H1 (cell line): ENCODE results near the gene DDA1. TPM values are rescaled to one million over a fixed set of nuclear protein-coding genes. Genes with fewer than 3 reads are reported as not detected.
A peak's percentile ranks its signal among the peaks of the same experiment; 100 is the strongest.

Experiments used
- CTCF ChIA-PET: fragments of 300-600 bp; sonication (Branson Sonifier 250); formaldehyde crosslinking; loops from one replicate; lab custom pipeline; 2021; ENCODE audit not compliant: partially characterized antibody; lab: Charles Lee
- POLR2A ChIA-PET: fragments of 300-600 bp; sonication (Branson Sonifier 250); formaldehyde crosslinking; loops from one replicate; lab custom pipeline; 2021; ENCODE audit warnings: inconsistent platforms; ENCODE audit not compliant: partially characterized antibody; lab: Charles Lee
- DNase-seq, 2 experiments: peaks; one replicate each; pipeline versions ENCODE4 v3.0.0 to v3.0.0-alpha.2; 2010 to 2022; ENCODE audit warnings: low spot score in 2 of 2, low read depth in 1 of 2, mixed read lengths in 1 of 2
- FAIRE-seq: peaks from 2 replicates; lab custom pipeline; 2011; peaks lifted over from hg19 to GRCh38; lab: Jason Lieb, UNC
- H2AFZ ChIP-seq: 2 replicates; pipeline ENCODE4 v1.8.1; 2012; ENCODE audit warnings: low read length, inconsistent platforms
- H2AK5ac ChIP-seq: 2 replicates; pipeline ENCODE4 v1.6.1; 2013; ENCODE audit warnings: low read depth, low read length
- H2BK120ac ChIP-seq: replicated peaks from 2 replicates; pipeline ENCODE3; 2013; ENCODE audit warnings: low read depth, low read length, inconsistent platforms
- H2BK12ac ChIP-seq: 2 replicates; pipeline ENCODE4 v1.6.1; 2013; ENCODE audit warnings: low read depth, low read length
- H2BK15ac ChIP-seq: 2 replicates; pipeline ENCODE4 v1.6.1; 2013; ENCODE audit warnings: low read length
- H2BK20ac ChIP-seq: 2 replicates; pipeline ENCODE4 v1.6.1; 2013; ENCODE audit warnings: low read length
- H2BK5ac ChIP-seq: 2 replicates; pipeline ENCODE4 v1.6.1; 2013; ENCODE audit warnings: low read depth, low read length
- H3K14ac ChIP-seq: 2 replicates; pipeline ENCODE4 v1.6.1; 2013; ENCODE audit warnings: inconsistent platforms; ENCODE audit not compliant: insufficient read length
- H3K18ac ChIP-seq: 2 replicates; pipeline ENCODE4 v1.6.1; 2013; ENCODE audit warnings: low read length; ENCODE audit errors: extremely low read depth
- H3K23ac ChIP-seq: 2 replicates; pipeline ENCODE4 v1.6.1; 2013; ENCODE audit warnings: inconsistent platforms; ENCODE audit not compliant: insufficient read length
- H3K23me2 ChIP-seq: 2 replicates; pipeline ENCODE4 v1.6.1; 2013; ENCODE audit warnings: low read depth, low read length
- H3K27ac ChIP-seq: 2 replicates; pipeline ENCODE4 v1.6.1; 2011; ENCODE audit warnings: low read depth, low read length, inconsistent platforms
- H3K27me3 ChIP-seq, 4 experiments: replicated peaks in 1 of 4; 1 replicate in 1 of 4; 2 replicates in 3 of 4; pipeline versions ENCODE4 v1.6.1 to v1.8.1; 2011 to 2013; ENCODE audit warnings: low read length in 3 of 4, mild to moderate bottlenecking in 3 of 4, inconsistent platforms in 2 of 4, mixed read lengths in 2 of 4, moderate library complexity in 1 of 4; ENCODE audit not compliant: control insufficient read depth in 3 of 4, insufficient read depth in 3 of 4; ENCODE audit errors: extremely low read depth in 1 of 4
- H3K36me3 ChIP-seq, 4 experiments: 2 replicates each; pipeline versions ENCODE4 v1.6.1 to v1.8.1; 2011 to 2013; ENCODE audit warnings: mild to moderate bottlenecking in 4 of 4, low read length in 3 of 4, moderate library complexity in 2 of 4, control low read depth in 1 of 4, inconsistent platforms in 1 of 4; ENCODE audit not compliant: insufficient read depth in 4 of 4, control insufficient read depth in 2 of 4
- H3K4ac ChIP-seq: replicated peaks from 2 replicates; pipeline ENCODE3; 2013; ENCODE audit warnings: low read length, low read depth, mixed read lengths, inconsistent platforms; ENCODE audit not compliant: insufficient read length
- H3K4me1 ChIP-seq, 4 experiments: replicated peaks in 1 of 4; 1 replicate in 1 of 4; 2 replicates in 3 of 4; pipeline versions ENCODE4 v1.6.1 to v1.8.1; 2011 to 2013; ENCODE audit warnings: low read length in 3 of 4, inconsistent platforms in 2 of 4, mixed read lengths in 1 of 4; ENCODE audit not compliant: insufficient read depth in 4 of 4, control insufficient read depth in 3 of 4
- H3K4me2 ChIP-seq, 2 experiments: 2 replicates each; pipeline versions ENCODE4 v1.6.1 to v1.8.1; 2011 to 2013; ENCODE audit warnings: low read depth in 2 of 2, low read length in 2 of 2, control low read depth in 1 of 2, inconsistent platforms in 1 of 2, mild to moderate bottlenecking in 1 of 2; ENCODE audit not compliant: insufficient read depth in 1 of 2
- H3K4me3 ChIP-seq, 4 experiments: fragments of 200-600, 300-600 bp in 1 of 4; sonication (generic), shearing (Covaris generic), sonication (Bioruptor Twin) in 1 of 4; 2 replicates each; pipeline versions ENCODE4 v1.5.1 to v1.8.1; 2011 to 2016; ENCODE audit warnings: low read length in 4 of 4, low read depth in 3 of 4, control low read depth in 2 of 4, inconsistent platforms in 2 of 4, mild to moderate bottlenecking in 2 of 4, mixed read lengths in 1 of 4, moderate library complexity in 1 of 4; ENCODE audit not compliant: insufficient read depth in 2 of 4; ENCODE audit errors: extremely low read depth in 1 of 4
- H3K56ac ChIP-seq: replicated peaks from 2 replicates; pipeline ENCODE3; 2013; ENCODE audit warnings: low read depth, mild to moderate bottlenecking, mixed read lengths, low read length, inconsistent platforms; ENCODE audit not compliant: insufficient read length
- H3K79me1 ChIP-seq: 2 replicates; pipeline ENCODE4 v1.6.1; 2013; ENCODE audit warnings: low read depth, low read length, control low read depth
- H3K79me2 ChIP-seq, 2 experiments: 2 replicates each; pipeline versions ENCODE4 v1.6.1 to v1.8.1; 2012 to 2013; ENCODE audit warnings: low read length in 2 of 2, mild to moderate bottlenecking in 2 of 2, inconsistent platforms in 1 of 2; ENCODE audit not compliant: insufficient read depth in 2 of 2, control insufficient read depth in 1 of 2
- H3K9ac ChIP-seq, 4 experiments: replicated peaks in 1 of 4; 1 replicate in 1 of 4; 2 replicates in 3 of 4; pipeline versions ENCODE4 v1.6.1 to v1.8.1; 2011 to 2013; ENCODE audit warnings: low read depth in 3 of 4, low read length in 3 of 4, control low read depth in 2 of 4, mild to moderate bottlenecking in 2 of 4, moderate library complexity in 2 of 4, inconsistent platforms in 1 of 4; ENCODE audit errors: extremely low read depth in 1 of 4
- H3K9me3 ChIP-seq, 2 experiments: 2 replicates each; pipeline versions ENCODE4 v1.6.1 to v1.8.1; 2012 to 2013; ENCODE audit warnings: mild to moderate bottlenecking in 2 of 2, moderate library complexity in 2 of 2, control low read depth in 1 of 2, inconsistent platforms in 1 of 2, low read depth in 1 of 2, low read length in 1 of 2, mixed read lengths in 1 of 2; ENCODE audit not compliant: insufficient read depth in 2 of 2
- H4K20me1 ChIP-seq, 2 experiments: replicated peaks in 1 of 2; 2 replicates each; pipeline versions ENCODE3 to v1.8.1; 2011 to 2013; ENCODE audit warnings: inconsistent platforms in 2 of 2, low read length in 2 of 2, mild to moderate bottlenecking in 1 of 2; ENCODE audit not compliant: insufficient read depth in 2 of 2, control insufficient read depth in 1 of 2
- H4K5ac ChIP-seq: 2 replicates; pipeline ENCODE4 v1.6.1; 2013; ENCODE audit warnings: low read length, low read depth, mixed read lengths, inconsistent platforms; ENCODE audit not compliant: insufficient read length
- H4K8ac ChIP-seq: 2 replicates; pipeline ENCODE4 v1.8.0; 2013; ENCODE audit warnings: mild to moderate bottlenecking, moderate library complexity, low read length, inconsistent platforms; ENCODE audit not compliant: insufficient read depth; ENCODE audit errors: extremely low read depth
- H4K91ac ChIP-seq: replicated peaks from 2 replicates; pipeline ENCODE3; 2013; ENCODE audit warnings: low read length, mixed read lengths, inconsistent platforms; ENCODE audit not compliant: insufficient read length
- CEBPB ChIP-seq: IDR thresholded peaks from 2 replicates; pipeline ENCODE4 v1.6.1; 2012; ENCODE audit warnings: low read depth, low read length
- CHD2 ChIP-seq: IDR thresholded peaks from 2 replicates; pipeline ENCODE4 v1.6.1; 2012; ENCODE audit warnings: low read length, improper control_type of control experiment
- CREB1 ChIP-seq: IDR thresholded peaks from 2 replicates; pipeline ENCODE4 v1.6.1; 2012; ENCODE audit warnings: inconsistent platforms
- POLR2AphosphoS5 ChIP-seq: IDR thresholded peaks from 2 replicates; pipeline ENCODE4 v1.6.1; 2011; ENCODE audit warnings: low read depth, low read length
- POU5F1 ChIP-seq: IDR thresholded peaks from 2 replicates; pipeline ENCODE4 v1.6.1; 2011; ENCODE audit warnings: low read depth, mild to moderate bottlenecking, low read length, moderate library complexity
- SIX5 ChIP-seq: IDR thresholded peaks from 2 replicates; pipeline ENCODE4 v1.6.1; 2011; ENCODE audit warnings: mild to moderate bottlenecking, low read depth, low read length
- SRF ChIP-seq: IDR thresholded peaks from 2 replicates; pipeline ENCODE4 v1.6.1; 2011; ENCODE audit warnings: mild to moderate bottlenecking, low read depth, low read length, moderate library complexity
- TAF1 ChIP-seq: IDR thresholded peaks from 2 replicates; pipeline ENCODE4 v1.6.1; 2011; ENCODE audit warnings: mild to moderate bottlenecking, low read depth, low read length
- WGBS, 2 experiments: shearing (Covaris generic) in 1 of 2; methylation state at CpG; one replicate each; pipeline versions ENCODE4 v1.1.6 to v1.1.7; 2013 to 2015; ENCODE audit warnings: low lambda C conversion rate in 2 of 2, mixed read lengths in 2 of 2, inconsistent platforms in 1 of 2, low coverage in 1 of 2, missing lambda C conversion rate in 1 of 2; ENCODE audit not compliant: insufficient replicate concordance in 2 of 2, insufficient coverage in 1 of 2, insufficient read length in 1 of 2; ENCODE audit errors: extremely low coverage in 1 of 2, missing lambda C conversion rate in 1 of 2; 5-methylcytosine and 5-hydroxymethylcytosine counted together
- polyA plus RNA-seq, 7 experiments: library from polyadenylated mRNA; depleted of rRNA in 3 of 7; stranded (reverse) in 5 of 7; unstranded in 2 of 7; fragments of >200 nt in 5 of 7; fragments of 200-250 nt in 2 of 7; gene quantifications; 1 replicate in 5 of 7; 2 replicates in 1 of 7; 4 replicates in 1 of 7; pipeline versions ENCODE4 v1.2.1 to v1.2.3, GENCODE V29; 2011 to 2013; ENCODE audit warnings: missing spikeins in 2 of 7, mixed read lengths in 2 of 7
- total RNA-seq: library from RNA; stranded (reverse); fragmentation: NEBNext Ultra II Directional; extraction: Animal tissue kit (Norgen Biotek cat#: 25700); gene quantifications from 2 replicates; pipeline ENCODE4 v1.2.1, GENCODE V29; 2021

The DDA1 gene
- total and polyA plus RNA-seq, 2 of the 8 experiments (the other 6 are each of a cell fraction or from before 2014, with no cell fraction given), result 29.2 to 34.5 TPM

DNA sequence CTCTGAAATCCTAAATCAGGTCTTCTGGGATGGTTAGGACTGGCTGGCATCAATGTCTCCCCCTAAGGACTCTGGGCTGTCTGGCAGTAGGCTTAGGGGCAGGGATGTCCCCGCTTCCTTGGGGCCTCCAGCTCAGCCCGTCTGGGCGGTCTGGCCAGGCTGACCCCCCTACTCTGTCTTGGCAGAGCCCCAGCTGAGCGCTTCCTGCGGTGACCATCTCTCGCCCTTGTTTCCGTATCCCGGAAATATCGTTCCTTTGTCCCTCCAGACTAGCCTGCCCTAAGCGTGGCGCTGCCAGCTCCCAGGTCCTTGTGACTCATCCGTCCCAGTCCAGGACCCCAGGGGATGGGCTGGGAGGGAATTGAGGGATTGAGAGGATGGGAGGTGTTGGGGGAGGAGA is 39.3 kb downstream of the DDA1 start:
- POLR2A ChIA-PET, result interaction anchor here (0.9 to 2.1 kb wide), 3 partner anchors 11 to 37 kb away, joined by 4 to 6 read pairs (median 4); partner anchors contain the start of genes ANO8 and GTPBP3
- CTCF ChIA-PET, result interaction anchor here (0.7 to 13.5 kb wide), 10 partner anchors 9 to 147 kb away, joined by 3 to 153 read pairs (median 6); partner anchors contain the start of gene CCDC194
- 14% methylated on average over 12 of the region's 12 CpGs; no CpG with 5 or more reads in 1 of the 2 experiments for WGBS, 2 experiments
- Histone ChIP-seq H3K4me3 (peak overlapping the region in 1 of 4 experiments; percentile 18; a peak in 1 of 8 replicates), H3K4ac (no peak overlapping the region), H3K27ac (no peak overlapping the region), H2AFZ (no peak overlapping the region), H3K23ac (no peak overlapping the region), H3K9ac (no peak overlapping the region; a peak in 1 of 7 replicates), H3K79me1 (no peaks in the 10 kb centered on the region), H4K20me1 (no peaks in the 10 kb centered on the region), H2BK15ac (no peak overlapping the region), H4K5ac (peak overlapping the region; percentile 57), H2BK120ac (peak overlapping the region; percentile 28), H3K27me3 (no peaks in the 10 kb centered on the region), H3K18ac (no peak overlapping the region), H3K56ac (no peak overlapping the region), H2BK20ac (no peak overlapping the region), H3K4me1 (peaks cover 0 to 4% (median 3%) of the 10 kb centered on the region in 4 experiments; a peak in 3 of 7 replicates), H3K79me2 (no peaks in the 10 kb centered on the region), H2AK5ac (no peak overlapping the region), H3K36me3 (no peaks in the 10 kb centered on the region), H3K23me2 (no peaks in the 10 kb centered on the region), H3K14ac (no peak overlapping the region), H2BK12ac (no peak overlapping the region), H3K4me2 (peak overlapping the region in 1 of 2 experiments; percentile 10; a peak in 3 of 4 replicates), H3K9me3 (no peaks in the 10 kb centered on the region), H2BK5ac (no peak overlapping the region; the same call in 1 of the 2 replicates), H4K8ac (peak overlapping the region; percentile 92), H4K91ac (peak overlapping the region; percentile 83)
- FAIRE-seq (no peak), DNase-seq (peak; percentile 64 to 75)
- TF ChIP-seq SRF (no peak), POLR2AphosphoS5 (no peak), CREB1 (no peak), CHD2 (no peak), POU5F1 (no peak), TAF1 (peak; percentile 27; the same call in 1 of the 2 replicates), CEBPB (no peak), SIX5 (no peak)
